Measurements from ENCODE around the gene COBLL1.

The COBLL1 gene

GRCh38 chr2:164747783-164748433 is 93.7 kb downstream of the COBLL1 start:
- TF ChIP-seq ZFX (IDR thresholded peaks at IDR 0.05), result no peak
- TF ChIP-seq, protein P1, sequence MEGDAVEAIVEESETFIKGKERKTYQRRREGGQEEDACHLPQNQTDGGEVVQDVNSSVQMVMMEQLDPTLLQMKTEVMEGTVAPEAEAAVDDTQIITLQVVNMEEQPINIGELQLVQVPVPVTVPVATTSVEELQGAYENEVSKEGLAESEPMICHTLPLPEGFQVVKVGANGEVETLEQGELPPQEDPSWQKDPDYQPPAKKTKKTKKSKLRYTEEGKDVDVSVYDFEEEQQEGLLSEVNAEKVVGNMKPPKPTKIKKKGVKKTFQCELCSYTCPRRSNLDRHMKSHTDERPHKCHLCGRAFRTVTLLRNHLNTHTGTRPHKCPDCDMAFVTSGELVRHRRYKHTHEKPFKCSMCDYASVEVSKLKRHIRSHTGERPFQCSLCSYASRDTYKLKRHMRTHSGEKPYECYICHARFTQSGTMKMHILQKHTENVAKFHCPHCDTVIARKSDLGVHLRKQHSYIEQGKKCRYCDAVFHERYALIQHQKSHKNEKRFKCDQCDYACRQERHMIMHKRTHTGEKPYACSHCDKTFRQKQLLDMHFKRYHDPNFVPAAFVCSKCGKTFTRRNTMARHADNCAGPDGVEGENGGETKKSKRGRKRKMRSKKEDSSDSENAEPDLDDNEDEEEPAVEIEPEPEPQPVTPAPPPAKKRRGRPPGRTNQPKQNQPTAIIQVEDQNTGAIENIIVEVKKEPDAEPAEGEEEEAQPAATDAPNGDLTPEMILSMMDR (conservative IDR thresholded peaks at IDR 0.05), result no peak
- no peak overlapping the region for H3K27ac ChIP-seq

DNA sequence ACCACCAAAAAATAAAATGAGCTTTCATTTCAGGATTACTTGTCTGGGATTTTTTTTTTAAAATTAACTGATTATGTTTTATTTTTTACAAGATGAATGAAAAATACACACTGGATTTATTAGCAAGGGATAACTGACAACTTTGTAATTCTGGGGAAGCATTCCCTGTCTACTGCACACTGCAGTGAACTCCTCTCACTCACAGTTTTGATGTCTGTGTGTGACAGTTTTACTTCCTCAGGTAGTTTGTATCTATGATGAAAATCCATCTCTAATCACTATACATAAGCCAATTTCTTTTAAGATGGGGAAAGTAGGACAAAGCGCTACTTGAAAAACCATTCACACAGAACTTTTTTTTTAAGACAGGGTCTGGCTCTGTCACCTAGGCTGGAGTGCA is 94.5 kb downstream of the COBLL1 start:
- no peak overlapping the region for H3K27ac ChIP-seq
- TF ChIP-seq, protein P1 (conservative IDR thresholded peaks at IDR 0.05), result no peak

DNA sequence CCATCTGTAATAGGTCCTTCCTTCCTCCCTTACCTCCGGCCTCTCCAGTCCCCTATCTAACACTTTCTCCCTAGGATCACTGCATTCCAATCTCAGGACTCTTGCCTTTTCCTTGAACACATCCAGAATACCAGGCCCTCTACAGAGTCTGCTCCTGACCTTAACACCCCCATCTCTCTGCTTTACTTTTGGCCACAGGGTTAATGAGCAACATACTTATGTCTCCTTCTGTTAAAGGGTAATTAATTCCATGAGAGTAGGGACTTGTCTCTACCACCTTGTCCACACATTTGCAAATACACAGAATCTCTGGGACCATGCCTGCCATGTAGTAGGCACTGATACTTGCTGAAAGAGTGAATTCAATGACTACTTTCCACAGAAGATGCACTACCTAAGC is 94.9 kb downstream of the COBLL1 start:
- no peak overlapping the region for H3K27ac ChIP-seq
- TF ChIP-seq ZFX (IDR thresholded peaks at IDR 0.05), result no peak
- TF ChIP-seq, protein P1 (conservative IDR thresholded peaks at IDR 0.05), result no peak

GRCh38 chr2:164745012-164745797 is 96.4 kb downstream of the COBLL1 start:
- H3K27ac ChIP-seq, result no peak overlapping the region
- TF ChIP-seq, protein P1 (conservative IDR thresholded peaks at IDR 0.05), result no peak
- TF ChIP-seq ZFX (IDR thresholded peaks at IDR 0.05), result no peak

DNA sequence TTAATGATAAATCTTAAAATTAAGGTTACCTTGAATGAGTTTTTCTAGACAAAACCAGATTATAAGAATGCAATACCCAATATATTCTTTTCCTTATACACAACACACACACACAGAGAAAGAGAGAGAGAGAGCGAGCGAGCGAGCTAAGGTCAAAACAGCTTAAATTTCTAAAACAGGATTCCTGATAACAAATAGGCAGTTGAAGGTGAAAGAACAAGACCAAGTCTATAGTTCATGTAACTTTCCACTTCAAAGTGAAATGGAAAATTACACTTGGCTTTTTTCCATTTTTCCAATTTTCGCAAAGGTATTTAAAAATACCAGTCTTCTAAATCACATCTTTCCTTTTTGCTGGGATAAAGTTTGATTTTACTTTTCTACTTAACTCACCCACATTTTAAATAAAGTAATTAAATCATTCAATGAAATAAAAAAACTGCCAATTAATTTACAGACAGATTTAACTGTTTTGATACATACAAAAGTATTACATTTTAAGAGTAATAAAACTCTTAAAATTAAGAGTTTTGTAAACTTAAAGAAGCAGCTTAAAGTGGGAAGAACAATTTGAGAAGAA is 98.8 kb downstream of the COBLL1 start:
- H3K27ac ChIP-seq, result no peak overlapping the region
- TF ChIP-seq ZFX (IDR thresholded peaks at IDR 0.05), result no peak
- TF ChIP-seq, protein P1 (conservative IDR thresholded peaks at IDR 0.05), result no peak

DNA sequence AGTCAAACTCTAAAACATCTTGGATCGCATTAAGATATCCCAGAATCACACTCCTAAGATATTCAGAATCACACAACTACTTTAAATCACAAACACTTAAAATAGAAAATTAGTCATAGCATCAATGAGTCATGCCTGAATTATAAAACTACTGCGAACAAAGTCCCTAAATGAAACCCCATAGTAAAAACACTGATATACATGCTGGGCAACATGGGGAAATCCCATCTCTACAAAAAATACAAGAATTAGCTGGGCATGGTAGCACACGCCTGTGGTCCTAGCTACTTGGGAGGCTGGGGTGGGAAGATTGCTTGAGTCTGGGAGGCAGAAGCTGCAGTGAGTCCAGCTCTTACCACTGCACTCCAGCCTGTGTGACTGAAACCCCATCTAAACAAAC is 101.7 kb downstream of the COBLL1 start:
- TF ChIP-seq ZFX (IDR thresholded peaks at IDR 0.05), result no peak
- TF ChIP-seq, protein P1 (conservative IDR thresholded peaks at IDR 0.05), result no peak
- no peak overlapping the region for H3K27ac ChIP-seq

GRCh38 chr2:164737612-164738081 is 104.0 kb downstream of the COBLL1 start:
- TF ChIP-seq, protein P1 (conservative IDR thresholded peaks at IDR 0.05), result peak; percentile 79
- TF ChIP-seq ZFX (IDR thresholded peaks at IDR 0.05), result no peak
- H3K27ac ChIP-seq, result no peak overlapping the region

All from C4-2B (cell line).